Fibroblast of lung (primary cell): Measurements from ENCODE around the gene ETV6. TPM values are rescaled to one million over a fixed set of nuclear protein-coding genes. Genes with fewer than 3 reads are reported as not detected.

ENCODE experiments used
- DNase-seq, 2 donors: peaks; one replicate each; pipeline versions ENCODE4 v3.0.0 to v3.0.0-alpha.2; 2010; ENCODE audit warnings: low read depth in 2 of 2
- H2AFZ ChIP-seq: 2 replicates; pipeline ENCODE4 v1.5.1; 2012; ENCODE audit warnings: low read length, control low read depth, inconsistent platforms
- H3K27ac ChIP-seq: 2 replicates; pipeline ENCODE4 v1.5.1; 2011; ENCODE audit warnings: low read length, control low read depth; ENCODE audit not compliant: insufficient read depth
- H3K27me3 ChIP-seq: 2 replicates; pipeline ENCODE4 v1.5.1; 2011; ENCODE audit warnings: mild to moderate bottlenecking, low read length; ENCODE audit not compliant: control insufficient read depth, insufficient read depth
- H3K36me3 ChIP-seq: 2 replicates; pipeline ENCODE4 v1.5.1; 2011; ENCODE audit warnings: low read length; ENCODE audit not compliant: control insufficient read depth, insufficient read depth
- H3K4me1 ChIP-seq: 2 replicates; pipeline ENCODE4 v1.5.1; 2011; ENCODE audit warnings: low read length; ENCODE audit not compliant: control insufficient read depth, insufficient read depth; ENCODE audit errors: extremely low read depth
- H3K4me2 ChIP-seq: 2 replicates; pipeline ENCODE4 v1.5.1; 2011; ENCODE audit warnings: low read length, control low read depth; ENCODE audit not compliant: insufficient read depth; ENCODE audit errors: extremely low read depth
- H3K4me3 ChIP-seq, 4 experiments: fragments of 200-600 bp in 1 of 4; sonication (generic) in 1 of 4; replicated peaks in 1 of 4; 2 replicates each; pipeline ENCODE4 v1.5.1; 2011 to 2016; ENCODE audit warnings: low read length in 4 of 4, low read depth in 3 of 4, mild to moderate bottlenecking in 3 of 4, control low read depth in 2 of 4, inconsistent platforms in 1 of 4, mixed read lengths in 1 of 4; ENCODE audit not compliant: insufficient read depth in 1 of 4; ENCODE audit errors: control extremely low read depth in 1 of 4
- H3K79me2 ChIP-seq: 2 replicates; pipeline ENCODE4 v1.5.1; 2012; ENCODE audit warnings: mild to moderate bottlenecking, low read length, inconsistent platforms; ENCODE audit not compliant: control insufficient read depth, insufficient read depth
- H3K9ac ChIP-seq: 2 replicates; pipeline ENCODE4 v1.5.1; 2011; ENCODE audit warnings: mild to moderate bottlenecking, low read length, control low read depth; ENCODE audit not compliant: insufficient read depth
- H3K9me3 ChIP-seq: 2 replicates; pipeline ENCODE4 v1.5.1; 2012; ENCODE audit warnings: low read depth, low read length; ENCODE audit not compliant: control insufficient read depth, insufficient read depth
- H4K20me1 ChIP-seq: 2 replicates; pipeline ENCODE4 v1.5.1; 2011; ENCODE audit warnings: low read length; ENCODE audit not compliant: control insufficient read depth, insufficient read depth; ENCODE audit errors: extremely low read depth
- EZH2 ChIP-seq: IDR thresholded peaks from 2 replicates; pipeline ENCODE4 v1.5.1; 2012; ENCODE audit warnings: low read length, control low read depth, mild to moderate bottlenecking; ENCODE audit errors: missing control alignments
- polyA plus RNA-seq, 2 donors: library from polyadenylated mRNA; depleted of rRNA in 1 of 2; stranded (reverse) in 1 of 2; unstranded in 1 of 2; fragments of >200 nt; gene quantifications; 2 replicates each; pipeline ENCODE4 v1.2.1, GENCODE V29; 2011 to 2012; ENCODE audit warnings: missing spikeins in 1 of 2
- total RNA-seq: library from RNA; depleted of rRNA; stranded (reverse); fragments of >200 nt; gene quantifications from 2 replicates; pipeline ENCODE4 v1.2.1, GENCODE V29; 2014
- TF ChIP-seq, protein P1 (sequence below), 2 donors: IDR thresholded peaks in 1 of 2; conservative IDR thresholded peaks in 1 of 2; 1 replicate in 1 of 2; 2 replicates in 1 of 2; pipeline ENCODE4 v1.5.1; 2011 to 2012; ENCODE audit warnings: low read length in 2 of 2, control low read depth in 1 of 2, inconsistent platforms in 1 of 2, low read depth in 1 of 2, mild to moderate bottlenecking in 1 of 2

ETV6 gene
- total and polyA plus RNA-seq, 2 donors (not counting 1 experiment from before 2014, with no cell fraction given), result 4.3 to 8.9 TPM

DNA sequence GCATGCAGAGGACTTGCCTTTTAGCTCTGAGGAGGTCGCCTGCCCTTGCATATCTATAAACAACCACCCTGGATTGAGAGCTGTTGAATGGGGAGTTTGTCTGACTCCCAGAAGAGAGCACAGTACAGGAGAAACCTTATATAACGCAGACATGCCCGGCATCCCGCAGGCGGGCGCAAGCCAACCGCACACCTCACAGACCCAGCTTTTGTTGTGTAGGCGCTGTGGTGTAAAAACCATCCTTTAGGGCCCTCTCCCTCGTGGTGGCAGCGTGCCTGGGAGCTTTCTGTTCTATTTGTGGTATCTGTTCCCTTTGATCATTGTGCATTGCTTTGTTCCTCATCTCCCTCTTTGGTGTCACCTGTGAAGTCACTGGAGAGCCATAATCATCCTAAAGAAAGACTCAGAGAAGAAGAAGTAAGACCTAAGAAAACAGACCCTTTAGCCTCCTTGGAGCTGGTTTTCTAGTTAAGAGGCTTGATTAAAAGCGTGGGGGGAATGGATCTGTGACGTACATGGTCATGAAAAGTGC, 77.7 kb downstream of the ETV6 start:
- no peaks in the 10 kb centered on the region for H4K20me1 ChIP-seq
- H3K4me2 ChIP-seq, result no peak overlapping the region
- H3K4me3 ChIP-seq, result no peak overlapping the region
- H3K9me3 ChIP-seq, result no peaks in the 10 kb centered on the region
- no peaks in the 10 kb centered on the region for H3K4me1 ChIP-seq
- no peak overlapping the region for H2AFZ ChIP-seq
- no peaks in the 10 kb centered on the region for H3K79me2 ChIP-seq
- no peak overlapping the region for H3K27ac ChIP-seq
- TF ChIP-seq, protein P1, sequence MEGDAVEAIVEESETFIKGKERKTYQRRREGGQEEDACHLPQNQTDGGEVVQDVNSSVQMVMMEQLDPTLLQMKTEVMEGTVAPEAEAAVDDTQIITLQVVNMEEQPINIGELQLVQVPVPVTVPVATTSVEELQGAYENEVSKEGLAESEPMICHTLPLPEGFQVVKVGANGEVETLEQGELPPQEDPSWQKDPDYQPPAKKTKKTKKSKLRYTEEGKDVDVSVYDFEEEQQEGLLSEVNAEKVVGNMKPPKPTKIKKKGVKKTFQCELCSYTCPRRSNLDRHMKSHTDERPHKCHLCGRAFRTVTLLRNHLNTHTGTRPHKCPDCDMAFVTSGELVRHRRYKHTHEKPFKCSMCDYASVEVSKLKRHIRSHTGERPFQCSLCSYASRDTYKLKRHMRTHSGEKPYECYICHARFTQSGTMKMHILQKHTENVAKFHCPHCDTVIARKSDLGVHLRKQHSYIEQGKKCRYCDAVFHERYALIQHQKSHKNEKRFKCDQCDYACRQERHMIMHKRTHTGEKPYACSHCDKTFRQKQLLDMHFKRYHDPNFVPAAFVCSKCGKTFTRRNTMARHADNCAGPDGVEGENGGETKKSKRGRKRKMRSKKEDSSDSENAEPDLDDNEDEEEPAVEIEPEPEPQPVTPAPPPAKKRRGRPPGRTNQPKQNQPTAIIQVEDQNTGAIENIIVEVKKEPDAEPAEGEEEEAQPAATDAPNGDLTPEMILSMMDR (conservative IDR thresholded peaks at IDR 0.05 in 1 of 2, IDR thresholded peaks at IDR 0.05 in 1 of 2; ENCODE audit: low read depth in 1 of 2, low read length in 2 of 2), result no peak
- no peak for TF ChIP-seq EZH2
- no peak overlapping the region for H3K9ac ChIP-seq
- no peaks in the 10 kb centered on the region for H3K27me3 ChIP-seq
- no peak for DNase-seq
- H3K36me3 ChIP-seq, result no peaks in the 10 kb centered on the region

- no peak overlapping the region for H3K4me2 ChIP-seq
- no peak overlapping the region for H2AFZ ChIP-seq
- TF ChIP-seq, protein P1 (conservative IDR thresholded peaks at IDR 0.05 in 1 of 2, IDR thresholded peaks at IDR 0.05 in 1 of 2; ENCODE audit: low read depth in 1 of 2, low read length in 2 of 2), result no peak
- no peak for TF ChIP-seq EZH2
- H3K27ac ChIP-seq, result no peak overlapping the region
- H3K36me3 ChIP-seq, result no peaks in the 10 kb centered on the region
- no peak overlapping the region for H3K9ac ChIP-seq
- no peaks in the 10 kb centered on the region for H3K27me3 ChIP-seq
- H3K4me3 ChIP-seq, result no peak overlapping the region
- H3K9me3 ChIP-seq, result no peaks in the 10 kb centered on the region
- H3K4me1 ChIP-seq, result no peaks in the 10 kb centered on the region
- H3K79me2 ChIP-seq, result no peaks in the 10 kb centered on the region
- peak in 1 of 2 donors; percentile 64 for DNase-seq
- H4K20me1 ChIP-seq, result no peaks in the 10 kb centered on the region
Measured at GRCh38 chr12:11728154-11728755, 78.8 kb downstream of the ETV6 start.

DNA sequence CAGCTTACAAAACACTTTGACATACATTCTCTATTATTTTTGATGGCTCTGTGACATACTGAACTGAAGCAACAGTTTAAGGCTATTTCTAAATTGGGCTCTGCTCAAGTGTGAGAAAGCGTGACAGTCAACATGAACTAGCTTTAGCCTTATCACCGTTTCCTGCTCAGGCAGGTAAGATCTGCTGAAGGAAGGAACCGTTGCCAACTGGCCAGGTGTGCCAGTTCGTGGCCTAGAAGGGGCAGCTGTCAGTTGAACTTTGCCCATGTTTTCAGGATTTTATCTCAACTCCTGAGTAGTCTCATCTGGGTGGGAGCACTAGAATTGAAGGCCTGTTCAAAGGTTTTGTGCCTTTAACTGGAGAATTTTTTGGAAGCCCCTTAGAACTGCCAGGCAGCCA, 79.5 kb downstream of the ETV6 start:
- no peak for DNase-seq
- Histone ChIP-seq H3K27ac (no peak overlapping the region), H3K9ac (no peak overlapping the region), H3K27me3 (no peaks in the 10 kb centered on the region), H3K4me1 (no peaks in the 10 kb centered on the region), H4K20me1 (no peaks in the 10 kb centered on the region), H3K4me2 (no peak overlapping the region), H3K9me3 (no peaks in the 10 kb centered on the region), H3K4me3 (no peak overlapping the region), H3K36me3 (no peaks in the 10 kb centered on the region), H3K79me2 (no peaks in the 10 kb centered on the region), H2AFZ (no peak overlapping the region)
- TF ChIP-seq, protein P1 (conservative IDR thresholded peaks at IDR 0.05 in 1 of 2, IDR thresholded peaks at IDR 0.05 in 1 of 2; ENCODE audit: low read depth in 1 of 2, low read length in 2 of 2), result no peak
- no peak for TF ChIP-seq EZH2
